Fibroblast of gingiva (primary cell): ENCODE results near the gene NCKAP1.
A peak's percentile ranks its signal among the peaks of the same experiment; 100 is the strongest.
"Not testable (repeated sequence)": the region's sequence is repeated elsewhere in the genome, so short reads cannot be mapped to it uniquely, and the experiment has no call there.

Experiments used
- DNase-seq: peaks from one replicate; pipeline ENCODE4 v3.0.0-alpha.2; 2011; ENCODE audit warnings: low read depth

The NCKAP1 gene

DNA sequence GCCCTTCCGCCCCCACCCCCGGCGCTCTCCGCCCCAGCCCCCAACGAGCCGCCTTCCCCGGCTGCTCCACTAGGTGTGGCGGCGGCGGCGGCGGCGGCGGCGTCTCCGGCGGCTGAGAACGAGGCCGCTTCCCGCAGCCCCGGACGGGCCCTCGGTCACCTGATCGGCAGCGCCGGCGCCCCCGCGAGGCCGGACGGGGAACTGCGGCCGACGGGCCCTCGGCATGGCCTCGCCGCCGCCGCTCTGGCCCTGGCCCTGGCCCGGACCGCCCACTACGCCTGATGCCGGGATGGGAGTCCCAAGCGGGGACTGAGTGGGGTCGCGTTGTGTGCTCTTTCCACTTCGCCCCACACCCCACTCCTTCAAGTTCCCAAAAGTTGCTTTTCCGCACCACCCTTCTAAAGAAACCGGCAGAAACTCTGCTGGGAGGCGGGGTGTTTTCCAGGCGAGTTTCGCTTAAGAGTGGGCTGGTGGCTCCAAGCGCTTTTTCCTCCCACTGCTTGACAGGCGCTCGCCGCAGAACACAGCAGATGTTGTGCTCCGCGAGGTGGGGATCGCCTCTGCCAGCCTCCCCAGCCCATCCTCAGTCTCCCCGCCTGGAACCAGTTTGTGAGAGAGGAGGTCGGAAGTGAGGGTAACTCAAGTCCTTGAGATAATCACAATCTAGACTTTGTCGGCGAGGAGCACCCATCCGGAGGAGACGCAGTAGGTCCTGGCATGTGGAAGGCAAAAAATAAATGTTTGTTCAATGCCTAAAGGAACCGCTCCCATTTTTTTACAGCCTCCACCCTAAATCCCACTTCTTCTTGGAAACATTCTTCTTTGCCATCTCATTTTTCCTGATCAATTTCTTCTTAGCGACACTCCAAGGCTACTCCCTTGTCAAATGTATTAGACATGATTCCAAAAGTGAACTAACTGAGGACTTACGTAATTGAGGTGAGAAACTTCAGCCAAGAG, at the start of gene NCKAP1:
NCKAP1 (minus strand) TSS at position 117 of the 960 bp plus-strand sequence. CDS start 358 bp downstream, outside the sequence.
- peak; percentile 87 for DNase-seq

- DNase-seq, result no peak
Measured at GRCh38 chr2:183081911-183082310, 43.7 kb upstream of the NCKAP1 start.

DNA sequence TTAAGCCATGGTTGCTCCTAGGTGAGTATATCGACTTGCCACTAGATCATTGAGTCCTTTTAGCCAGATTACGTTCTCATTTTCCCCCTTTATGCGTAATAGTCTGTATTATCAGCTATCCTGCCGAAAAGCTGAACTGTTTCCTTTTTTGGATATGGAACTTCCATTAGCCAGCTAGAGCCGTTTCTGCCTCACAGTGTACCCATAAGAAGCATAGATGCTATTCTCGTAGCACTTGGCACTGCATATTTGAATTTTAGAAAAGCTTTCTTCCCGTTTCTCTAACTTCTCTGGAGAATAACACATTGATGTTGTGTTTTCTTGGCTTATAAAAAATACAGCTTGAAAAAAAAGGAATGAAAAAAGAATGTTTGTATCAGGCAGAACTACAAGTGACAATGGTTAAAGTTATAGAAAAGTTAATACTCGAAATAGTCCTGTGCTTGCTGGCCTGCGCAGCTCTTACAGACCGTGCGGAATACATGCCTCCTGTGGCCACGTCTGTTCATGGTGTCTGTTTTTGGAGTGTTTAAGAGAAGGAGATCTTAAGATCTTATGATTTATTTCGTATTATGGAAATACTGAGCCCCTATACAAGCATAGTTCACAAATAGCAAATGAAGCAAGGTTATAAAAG, 41.0 kb upstream of the NCKAP1 start:
- peak; percentile 24 for DNase-seq

- peak; percentile 84 for DNase-seq
Measured at GRCh38 chr2:183078464-183079138, 40.3 kb upstream of the NCKAP1 start, which contains the start of gene DUSP19. Gene DUSP19, plus strand, starts transcription at chr2:183078747. Its CDS starts 187 bp downstream, at chr2:183078934.

GRCh38 chr2:183078163-183078463, 39.9 kb upstream of the NCKAP1 start:
- DNase-seq, result no peak

DNA sequence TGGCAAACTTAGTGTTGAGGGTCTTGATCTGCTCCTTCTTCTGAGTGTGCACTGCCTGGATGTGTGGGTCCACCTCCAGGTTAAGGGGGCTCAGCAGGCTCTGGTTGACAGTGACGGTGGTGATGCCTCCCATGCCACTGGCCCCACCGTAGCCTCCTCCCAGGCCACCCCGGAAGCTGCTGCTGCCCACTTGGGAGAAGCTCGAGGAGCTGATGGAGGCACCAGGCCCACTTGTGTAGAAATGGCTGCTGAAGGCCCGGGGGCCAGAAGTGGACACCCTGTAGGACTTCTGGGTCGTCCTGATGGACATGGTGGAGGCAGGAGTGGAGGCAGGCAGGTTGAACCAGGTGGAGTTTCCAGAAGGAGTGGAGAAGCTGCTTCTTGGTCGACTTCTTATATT, 33.9 kb upstream of the NCKAP1 start:
- no peak for DNase-seq

DNA sequence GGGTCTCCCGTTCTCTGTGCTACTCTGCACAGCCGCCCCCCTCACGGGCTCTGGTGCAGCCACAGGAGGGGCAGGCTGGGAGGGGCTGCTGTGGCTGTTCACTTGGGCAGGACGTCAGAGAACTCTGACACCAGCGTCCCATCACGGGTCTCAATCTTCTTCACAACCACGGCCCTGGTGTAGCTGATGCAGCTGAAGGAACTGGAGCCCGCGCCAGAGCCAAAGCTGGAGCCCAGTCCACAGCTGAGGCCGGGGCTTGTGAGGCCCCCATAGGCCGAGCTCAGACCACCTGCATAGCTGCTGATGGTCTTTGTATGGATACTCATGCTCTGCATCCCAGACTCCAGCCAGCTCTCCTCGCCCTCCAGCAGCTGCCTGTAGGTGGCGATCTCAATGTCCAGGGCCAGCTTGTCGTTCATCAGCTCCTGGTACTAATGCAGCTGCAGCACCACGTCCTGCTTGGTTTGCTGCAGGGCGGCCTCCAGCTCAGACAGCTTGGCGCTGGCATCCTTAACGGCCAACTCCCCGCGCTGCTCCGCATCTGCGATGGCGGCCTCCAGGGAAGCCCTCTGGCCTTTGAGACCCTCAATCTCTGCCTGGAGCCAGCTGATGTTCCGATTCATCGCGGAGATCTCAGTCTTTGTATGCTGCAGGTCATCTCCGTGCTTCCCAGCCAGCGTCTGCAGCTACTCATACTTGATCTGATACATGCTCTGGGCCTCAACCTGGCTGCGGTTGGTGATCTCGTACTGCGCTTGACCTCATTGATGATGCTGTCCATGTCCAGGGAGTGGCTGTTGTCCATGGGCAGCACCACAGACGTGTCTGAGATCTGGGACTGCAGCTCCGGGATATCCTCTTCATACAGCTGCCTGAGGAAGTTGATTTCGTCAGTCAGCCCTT, 32.9 kb upstream of the NCKAP1 start:
- peak; percentile 14 for DNase-seq

- DNase-seq, result no peak
Measured at GRCh38 chr2:183069174-183069573, 30.9 kb upstream of the NCKAP1 start.

DNA sequence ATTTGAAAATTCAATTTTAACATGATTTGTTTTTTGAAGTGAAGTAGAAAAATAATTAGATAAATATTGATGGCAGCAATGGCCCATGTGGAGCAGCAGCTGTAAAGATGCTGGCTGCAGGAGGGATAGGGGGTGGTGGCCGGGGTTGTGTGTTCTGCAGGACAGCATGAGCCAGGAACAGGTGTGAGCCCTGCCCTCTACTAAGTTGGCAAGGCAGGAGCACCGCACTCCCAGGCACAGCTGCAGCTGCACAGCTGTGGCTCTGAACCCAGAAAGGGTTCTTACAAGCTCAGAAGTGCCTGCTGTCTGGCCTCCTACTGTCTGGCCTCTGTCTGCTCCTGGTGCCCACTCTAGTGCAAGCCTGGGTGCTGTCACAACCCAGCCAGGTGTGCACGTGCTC, 30.3 kb upstream of the NCKAP1 start:
- DNase-seq, result no peak

DNA sequence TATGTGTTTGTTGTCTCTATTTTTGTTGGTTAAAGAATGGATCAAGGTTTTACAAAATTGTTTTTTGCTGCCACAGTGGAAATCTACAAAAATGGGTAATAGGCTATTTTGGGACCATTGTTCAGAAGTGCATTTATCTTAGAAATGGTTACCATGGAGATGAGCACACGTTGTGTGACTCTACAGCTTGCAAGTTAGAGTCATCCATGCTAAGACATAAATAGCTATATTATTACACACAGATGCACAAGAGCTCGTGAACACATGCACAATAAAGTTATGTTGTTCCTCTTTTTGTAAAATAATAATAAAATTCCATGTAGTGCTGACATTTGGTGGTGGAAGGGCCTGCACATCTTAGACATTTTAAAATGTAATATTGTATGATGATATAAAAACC, 24.8 kb upstream of the NCKAP1 start:
- DNase-seq, result peak; percentile 38

DNA sequence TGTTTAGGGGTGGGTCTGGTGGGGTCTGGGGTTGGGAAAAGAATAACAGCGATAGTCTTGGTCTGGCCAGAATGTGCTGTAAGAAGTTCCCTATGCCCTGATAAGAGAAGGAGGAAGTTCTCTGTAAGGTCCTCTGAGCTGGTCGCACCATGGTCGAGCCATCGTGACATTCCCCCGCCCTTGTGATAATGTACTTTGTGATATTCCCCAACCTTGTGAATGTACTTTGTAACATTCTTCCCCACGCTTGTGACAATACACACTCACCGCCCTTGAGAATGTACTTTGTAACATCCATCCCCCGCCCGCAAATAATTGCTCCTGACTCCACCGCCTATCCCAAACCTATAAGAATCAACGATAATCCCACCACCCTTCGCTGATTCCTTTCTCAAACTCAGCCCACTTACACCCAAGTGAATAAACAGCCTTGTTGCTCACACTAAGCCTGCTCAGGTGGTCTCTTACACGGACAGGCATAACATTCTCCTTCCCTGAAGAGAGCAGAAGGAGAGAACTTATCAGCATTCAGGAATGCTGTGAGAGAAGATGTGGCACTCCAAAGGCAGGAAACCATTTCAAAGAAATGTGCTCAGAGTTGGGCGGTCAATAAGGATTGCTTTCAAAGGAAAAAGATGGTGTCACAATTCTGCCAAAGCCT, 22.4 kb upstream of the NCKAP1 start:
- no peak for DNase-seq

GRCh38 chr2:183059561-183059960, 21.3 kb upstream of the NCKAP1 start:
- peak; percentile 76 for DNase-seq

DNA sequence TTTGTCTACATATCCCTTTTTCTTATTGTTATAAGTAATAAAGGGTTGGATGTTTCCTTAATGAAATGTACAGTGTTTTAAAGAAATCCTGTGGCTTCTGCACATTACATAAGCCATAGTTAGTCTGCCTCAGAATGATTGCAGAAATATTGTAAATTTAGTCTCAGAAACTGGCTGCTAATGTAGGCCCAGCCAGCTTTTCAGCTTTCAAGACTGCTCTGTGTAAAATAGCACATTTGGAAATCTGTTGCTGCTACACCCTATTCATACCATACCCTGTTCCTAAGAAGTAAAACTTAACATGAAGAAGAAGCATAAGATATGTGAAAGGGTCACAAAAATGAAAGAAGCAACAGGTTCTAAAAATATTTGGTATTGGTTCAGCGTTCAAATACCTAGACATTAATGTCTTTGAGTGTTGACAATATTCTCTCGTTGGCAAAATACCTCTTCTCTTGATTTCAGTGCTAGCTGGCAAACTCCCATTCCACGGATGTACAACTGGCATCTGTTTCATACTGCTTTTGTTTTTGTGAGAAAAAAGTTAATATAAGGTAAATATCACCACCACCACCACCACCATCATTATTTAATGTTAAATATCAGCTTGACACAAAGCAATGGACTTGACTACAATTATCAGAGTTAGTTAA, 19.2 kb upstream of the NCKAP1 start:
- DNase-seq, result no peak

DNA sequence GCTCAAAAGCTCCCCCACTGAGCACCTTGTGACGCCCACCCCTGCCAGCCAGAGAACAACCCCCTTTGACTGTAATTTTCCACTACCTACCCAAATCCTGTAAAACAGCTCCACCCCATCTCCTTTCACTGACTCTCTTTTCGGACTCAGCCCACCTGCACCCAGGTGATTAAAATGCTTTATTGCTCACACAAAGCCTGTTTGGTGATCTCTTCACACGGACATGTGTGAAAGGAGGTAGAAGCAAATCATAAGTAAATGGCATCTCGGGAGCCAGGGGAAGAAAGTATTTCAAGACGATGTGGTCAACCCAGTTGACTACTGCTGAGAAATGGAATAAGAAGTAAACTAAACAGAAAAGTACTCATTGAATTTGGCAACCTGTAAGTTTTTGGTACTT, 11.2 kb upstream of the NCKAP1 start:
- no peak for DNase-seq

- not testable (repeated sequence) for DNase-seq
Measured at GRCh38 chr2:183047486-183048125, 9.3 kb upstream of the NCKAP1 start.

GRCh38 chr2:183043580-183043979, 5.3 kb upstream of the NCKAP1 start:
- not testable (repeated sequence) for DNase-seq

DNA sequence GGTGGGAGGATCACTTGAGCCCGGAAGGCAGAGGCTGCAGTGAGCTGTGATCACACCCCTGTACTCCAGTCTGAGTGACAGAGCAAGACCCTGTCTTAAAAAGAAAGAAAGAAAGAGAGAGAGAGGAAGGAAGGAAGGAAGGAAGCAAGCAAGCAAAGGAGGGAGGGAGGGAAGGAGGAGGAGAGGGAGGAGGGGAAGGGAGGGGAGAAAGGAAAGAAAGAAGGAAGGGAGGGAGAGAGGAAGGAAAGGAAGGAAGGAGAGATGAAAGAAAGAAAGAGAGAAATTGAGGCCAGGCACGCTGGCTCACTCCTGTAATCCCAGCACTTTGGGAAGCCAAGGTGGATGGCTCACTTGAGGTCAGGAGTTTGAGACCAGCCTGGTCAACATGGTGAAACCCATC, 2.3 kb upstream of the NCKAP1 start:
- no peak for DNase-seq

- DNase-seq, result peak; percentile 7
Measured at GRCh38 chr2:183037553-183038340, 510 bp downstream of the NCKAP1 start.

GRCh38 chr2:183037074-183037552, 1.1 kb downstream of the NCKAP1 start:
- DNase-seq, result peak; percentile 15
